Measurements from ENCODE around the gene NMT1. TPM values are rescaled to one million over a fixed set of nuclear protein-coding genes. Genes with fewer than 3 reads are reported as not detected.

The NMT1 gene
- total and polyA plus RNA-seq, 2 experiments from 2014 or later, result 95.6 to 298 TPM

GRCh38 chr17:45132572-45133463 is 71.7 kb downstream of the NMT1 start:
- Histone ChIP-seq H3K27ac (ENCODE audit: low read depth) (no peak overlapping the region), H3K36me3 (ENCODE audit: insufficient read depth) (no peaks in the 10 kb centered on the region), H3K79me2 (replicated peaks; ENCODE audit: insufficient read depth) (no peaks in the 10 kb centered on the region), H2AFZ (peak overlapping the region; percentile 94), H3K9me2 (ENCODE audit: insufficient read depth) (no peaks in the 10 kb centered on the region), H3K4me2 (peak overlapping the region; percentile 90), H4K20me1 (replicated peaks; ENCODE audit: insufficient read depth) (no peaks in the 10 kb centered on the region; the same call in 1 of the 2 replicates), H3K27me3 (ENCODE audit: insufficient read depth) (no peaks in the 10 kb centered on the region), H3K4me1 (ENCODE audit: insufficient read depth) (peaks cover 3% of the 10 kb centered on the region; the same call in 1 of the 2 replicates), H3K4me3 (peak overlapping the region; percentile 90), H3F3A (replicated peaks; ENCODE audit: low read depth) (peaks cover 4% of the 10 kb centered on the region; the same call in 1 of the 2 replicates)
- DNase-seq (ENCODE audit: low spot score) (peak; percentile 88), ATAC-seq (peak; percentile 58)
- Mint-ChIP-seq H3K27ac (no peak overlapping the region), H3K36me3 (ENCODE audit: low read depth) (peaks cover 3% of the 10 kb centered on the region; the same call in 1 of the 3 replicates), H3K27me3 (ENCODE audit: insufficient read depth, low read depth, poor library complexity) (peaks cover 22% of the 10 kb centered on the region), H3K4me1 (peaks cover 10% of the 10 kb centered on the region), H3K4me3 (peak overlapping the region; percentile 81), H3K9me3 (no peaks in the 10 kb centered on the region)
- no peak for TF ChIP-seq POLR2AphosphoS5 (IDR thresholded peaks at IDR 0.05; ENCODE audit: low read depth)
- peak; percentile 64 to 91 for TF ChIP-seq CTCF (conservative IDR thresholded peaks at IDR 0.05; ENCODE audit: low read depth in 2 of 2)
- no peak for TF ChIP-seq EZH2 (IDR thresholded peaks at IDR 0.05; ENCODE audit: low read depth, unreplicated experiment)
- 0 out of 2 replicates have a peak, but pooled peaks have one; percentile 7 for TF ChIP-seq ZNF331 (CRISPR knock-in tag; IDR thresholded peaks at IDR 0.05; ENCODE audit: low read depth)
- TF ChIP-seq CREB1 (CRISPR knock-in tag; IDR thresholded peaks at IDR 0.05; ENCODE audit: low read depth), result peak; percentile 94
- no peak for TF ChIP-seq JUNB (IDR thresholded peaks at IDR 0.05; ENCODE audit: unreplicated experiment)

GRCh38 chr17:45135192-45135977 is 74.3 kb downstream of the NMT1 start, which contains the start of gene ACBD4:
Gene ACBD4, plus strand, starts transcription at chr17:45135687. Its CDS starts 458 bp downstream, at chr17:45136145.
- peak; percentile 66 for ATAC-seq
- H3K27me3 Mint-ChIP-seq (ENCODE audit: insufficient read depth, low read depth, poor library complexity), result peaks cover 17% of the 10 kb centered on the region
- Histone ChIP-seq H3K79me2 (replicated peaks; ENCODE audit: insufficient read depth) (no peaks in the 10 kb centered on the region), H2AFZ (peak within 1 kb of the TSS; percentile 4; the same call in 1 of the 2 replicates), H3K9me2 (ENCODE audit: insufficient read depth) (no peaks in the 10 kb centered on the region), H3K4me2 (peak within 1 kb of the TSS; percentile 67), H3K4me3 (peak within 1 kb of the TSS; percentile 50), H3F3A (replicated peaks; ENCODE audit: low read depth) (peaks cover 6% of the 10 kb centered on the region; the same call in 1 of the 2 replicates), H3K36me3 (ENCODE audit: insufficient read depth) (no peaks in the 10 kb centered on the region), H4K20me1 (replicated peaks; ENCODE audit: insufficient read depth) (no peaks in the 10 kb centered on the region; the same call in 1 of the 2 replicates), H3K27ac (ENCODE audit: low read depth) (no peak within 1 kb of the TSS), H3K4me1 (ENCODE audit: insufficient read depth) (peaks cover 3% of the 10 kb centered on the region; the same call in 1 of the 2 replicates), H3K27me3 (ENCODE audit: insufficient read depth) (no peaks in the 10 kb centered on the region)
- DNase-seq (ENCODE audit: low spot score), result peak; percentile 99
- H3K36me3 Mint-ChIP-seq (ENCODE audit: low read depth), result peaks cover 5% of the 10 kb centered on the region; the same call in 1 of the 3 replicates
- H3K4me1 Mint-ChIP-seq, result peaks cover 6% of the 10 kb centered on the region; the same call in 2 of the 3 replicates
- H3K4me3 Mint-ChIP-seq, result peak within 1 kb of the TSS; percentile 73
- TF ChIP-seq CTCF (conservative IDR thresholded peaks at IDR 0.05; ENCODE audit: low read depth in 2 of 2), result peak; percentile 100
- TF ChIP-seq CREB1 (CRISPR knock-in tag; IDR thresholded peaks at IDR 0.05; ENCODE audit: low read depth), result peak; percentile 73
- peak; percentile 91 for TF ChIP-seq POLR2AphosphoS5 (IDR thresholded peaks at IDR 0.05; ENCODE audit: low read depth)
- no peak for TF ChIP-seq NANOG (IDR thresholded peaks at IDR 0.05; ENCODE audit: borderline replicate concordance)
- no peaks in the 10 kb centered on the region for H3K9me3 Mint-ChIP-seq
- 0 out of 2 replicates have a peak within 1 kb of the TSS, but pooled peaks have one; percentile 27 for H3K27ac Mint-ChIP-seq
